ENCODE data around the gene SLC6A6. TPM values are rescaled to one million over a fixed set of nuclear protein-coding genes. Genes with fewer than 3 reads are reported as not detected.

The SLC6A6 gene
- total RNA-seq, 2 experiments from 2014 or later: 27.8 to 31.2 TPM

DNA sequence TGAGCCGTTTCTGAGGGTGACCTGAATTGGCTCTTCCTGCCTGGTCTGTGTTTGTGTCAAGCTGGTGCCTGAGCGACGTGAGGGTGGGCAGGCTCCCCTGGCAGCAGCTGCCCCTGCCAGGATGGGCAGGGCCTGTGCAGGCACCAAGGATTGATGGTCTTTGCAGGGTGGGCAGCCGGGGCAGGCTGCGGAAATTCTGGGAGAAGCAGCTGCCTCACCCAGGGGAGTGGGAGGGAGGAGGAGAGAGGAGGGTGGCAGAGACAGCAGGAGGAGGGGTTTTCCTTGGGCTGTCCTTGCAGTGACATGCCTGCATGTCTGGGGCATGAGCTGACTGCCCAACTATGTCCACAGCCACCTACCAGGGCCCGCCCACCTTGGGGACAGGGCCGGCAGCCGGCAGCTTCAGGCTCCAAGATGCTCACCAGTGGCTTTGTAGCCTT, 27.9 kb upstream of the SLC6A6 start:
- H3K9me3 ChIP-seq (ENCODE audit: control insufficient read depth in 1 of 2, insufficient read depth in 1 of 2, low read length in 2 of 2): no peaks in the 10 kb centered on the region
- H3K27me3 Mint-ChIP-seq: no peaks in the 10 kb centered on the region
- H3K27ac Mint-ChIP-seq: no peak overlapping the region
- H3K36me3 ChIP-seq (ENCODE audit: insufficient read depth, low read length): no peaks in the 10 kb centered on the region
- no peak overlapping the region for H3K4me3 Mint-ChIP-seq
- no peaks in the 10 kb centered on the region for H3K27me3 ChIP-seq (ENCODE audit: control insufficient read depth in 1 of 2, insufficient read depth in 2 of 2, low read length in 2 of 2)
- CTCF ChIA-PET: no interaction called here
- peaks cover 38% of the 10 kb centered on the region for H3K4me1 ChIP-seq (ENCODE audit: insufficient read depth, low read length)
- intact Hi-C loops (cut with DNase I, micrococcal nuclease): loop anchor here in 1 of 2 experiments (5.0 kb wide), 1 partner anchor 577 kb away; no protein-coding TSS in a partner anchor
- POLR2A ChIA-PET: no interaction called here
- no peak for DNase-seq
- H3K36me3 Mint-ChIP-seq (ENCODE audit: low read depth): no peaks in the 10 kb centered on the region
- TF ChIP-seq, protein P1, sequence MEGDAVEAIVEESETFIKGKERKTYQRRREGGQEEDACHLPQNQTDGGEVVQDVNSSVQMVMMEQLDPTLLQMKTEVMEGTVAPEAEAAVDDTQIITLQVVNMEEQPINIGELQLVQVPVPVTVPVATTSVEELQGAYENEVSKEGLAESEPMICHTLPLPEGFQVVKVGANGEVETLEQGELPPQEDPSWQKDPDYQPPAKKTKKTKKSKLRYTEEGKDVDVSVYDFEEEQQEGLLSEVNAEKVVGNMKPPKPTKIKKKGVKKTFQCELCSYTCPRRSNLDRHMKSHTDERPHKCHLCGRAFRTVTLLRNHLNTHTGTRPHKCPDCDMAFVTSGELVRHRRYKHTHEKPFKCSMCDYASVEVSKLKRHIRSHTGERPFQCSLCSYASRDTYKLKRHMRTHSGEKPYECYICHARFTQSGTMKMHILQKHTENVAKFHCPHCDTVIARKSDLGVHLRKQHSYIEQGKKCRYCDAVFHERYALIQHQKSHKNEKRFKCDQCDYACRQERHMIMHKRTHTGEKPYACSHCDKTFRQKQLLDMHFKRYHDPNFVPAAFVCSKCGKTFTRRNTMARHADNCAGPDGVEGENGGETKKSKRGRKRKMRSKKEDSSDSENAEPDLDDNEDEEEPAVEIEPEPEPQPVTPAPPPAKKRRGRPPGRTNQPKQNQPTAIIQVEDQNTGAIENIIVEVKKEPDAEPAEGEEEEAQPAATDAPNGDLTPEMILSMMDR (IDR thresholded peaks at IDR 0.05): no peak
- no peak overlapping the region for H3K27ac ChIP-seq (ENCODE audit: low read depth in 1 of 2, low read length in 2 of 2)
- H3K4me3 ChIP-seq (ENCODE audit: low read length): no peak overlapping the region
- H3K4me1 Mint-ChIP-seq (ENCODE audit: low read depth): peaks cover 21% of the 10 kb centered on the region
- ATAC-seq (ENCODE audit: poor library complexity): no peak
- H3K9me3 Mint-ChIP-seq: no peaks in the 10 kb centered on the region

DNA sequence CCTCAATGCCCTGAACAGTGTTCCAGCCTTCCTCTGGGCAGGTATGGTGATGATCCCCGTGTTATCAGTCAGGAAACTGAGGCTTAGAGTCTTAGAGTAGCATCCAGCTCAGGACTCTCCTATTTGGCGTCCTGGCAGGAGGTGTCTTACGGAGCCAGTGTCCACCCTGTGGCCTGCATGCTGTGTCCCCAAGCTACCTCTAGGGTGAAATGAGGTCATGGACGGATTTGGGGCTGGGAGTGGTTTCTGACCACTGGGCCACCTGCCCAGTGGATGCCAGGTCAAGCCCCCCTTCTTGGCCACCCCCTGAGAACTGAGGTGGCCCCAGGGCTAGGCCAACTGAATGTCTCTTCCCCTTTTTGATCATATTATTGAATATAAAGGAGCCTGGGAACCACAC, 27.2 kb upstream of the SLC6A6 start:
- H3K27me3 ChIP-seq (ENCODE audit: control insufficient read depth in 1 of 2, insufficient read depth in 2 of 2, low read length in 2 of 2): no peaks in the 10 kb centered on the region
- H3K27ac ChIP-seq (ENCODE audit: low read depth in 1 of 2, low read length in 2 of 2): no peak overlapping the region
- ChIA-PET POLR2A (no interaction called here), CTCF (no interaction called here)
- no peak overlapping the region for H3K4me3 ChIP-seq (ENCODE audit: low read length)
- H3K4me3 Mint-ChIP-seq: no peak overlapping the region
- DNase-seq: no peak
- TF ChIP-seq, protein P1 (IDR thresholded peaks at IDR 0.05): no peak
- H3K36me3 Mint-ChIP-seq (ENCODE audit: low read depth): no peaks in the 10 kb centered on the region
- no peak overlapping the region for H3K27ac Mint-ChIP-seq
- H3K36me3 ChIP-seq (ENCODE audit: insufficient read depth, low read length): no peaks in the 10 kb centered on the region
- H3K4me1 Mint-ChIP-seq (ENCODE audit: low read depth): peaks cover 21% of the 10 kb centered on the region
- no peaks in the 10 kb centered on the region for H3K27me3 Mint-ChIP-seq
- H3K9me3 Mint-ChIP-seq: no peaks in the 10 kb centered on the region
- intact Hi-C loops (cut with DNase I, micrococcal nuclease): no loop called here
- peaks cover 0 to 6% of the 10 kb centered on the region in 2 experiments for H3K9me3 ChIP-seq (ENCODE audit: control insufficient read depth in 1 of 2, insufficient read depth in 1 of 2, low read length in 2 of 2)
- ATAC-seq (ENCODE audit: poor library complexity): no peak
- peaks cover 34% of the 10 kb centered on the region for H3K4me1 ChIP-seq (ENCODE audit: insufficient read depth, low read length)

DNA sequence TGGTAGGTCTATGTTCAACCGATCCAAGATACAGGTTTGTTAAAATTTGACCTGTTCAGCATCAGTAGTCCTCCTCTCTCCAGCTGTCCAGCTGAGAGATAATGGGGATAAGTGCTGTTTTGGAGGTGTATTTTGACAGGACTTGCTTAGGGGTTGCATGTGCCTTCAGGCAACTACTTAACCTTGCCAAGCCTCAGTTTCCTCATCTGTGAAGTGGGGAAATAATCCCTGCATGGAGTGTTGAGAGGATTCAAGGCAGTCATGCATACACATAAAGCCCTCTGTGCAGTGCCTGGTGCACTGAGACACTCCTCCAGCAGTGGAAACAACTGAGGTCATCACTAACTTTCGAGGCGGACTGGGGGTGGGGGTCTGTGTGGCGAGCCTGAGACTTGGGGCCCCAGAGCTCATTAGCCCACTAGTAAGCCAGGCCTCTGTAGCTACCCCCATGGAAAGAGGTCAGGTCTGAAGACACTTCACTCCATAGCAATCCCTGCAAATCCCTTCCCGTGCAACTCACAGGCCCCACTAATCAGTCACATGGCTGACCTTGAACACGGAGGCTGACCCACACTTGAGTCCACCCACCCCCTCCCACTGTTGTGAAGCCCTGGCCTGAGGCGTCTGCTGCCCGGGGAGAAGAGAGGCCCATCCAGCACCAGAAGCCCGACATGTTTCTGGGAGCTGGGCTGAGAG, 25.9 kb upstream of the SLC6A6 start:
- peaks cover 0 to 9% of the 10 kb centered on the region in 2 experiments for H3K9me3 ChIP-seq (ENCODE audit: control insufficient read depth in 1 of 2, insufficient read depth in 1 of 2, low read length in 2 of 2)
- Mint-ChIP-seq H3K36me3 (ENCODE audit: low read depth) (no peaks in the 10 kb centered on the region), H3K9me3 (no peaks in the 10 kb centered on the region), H3K4me1 (ENCODE audit: low read depth) (peaks cover 21% of the 10 kb centered on the region), H3K27me3 (no peaks in the 10 kb centered on the region), H3K4me3 (no peak overlapping the region), H3K27ac (no peak overlapping the region)
- H3K27me3 ChIP-seq (ENCODE audit: control insufficient read depth in 1 of 2, insufficient read depth in 2 of 2, low read length in 2 of 2): no peaks in the 10 kb centered on the region
- intact Hi-C loops (cut with DNase I, micrococcal nuclease): no loop called here
- ChIA-PET POLR2A (interaction anchor here (1.6 kb wide), 1 partner anchor 275 kb away, joined by 4 read pairs; the partner anchor contains the start of gene CCDC174), CTCF (no interaction called here)
- no peak overlapping the region for H3K27ac ChIP-seq (ENCODE audit: low read depth in 1 of 2, low read length in 2 of 2)
- TF ChIP-seq, protein P1 (IDR thresholded peaks at IDR 0.05): no peak
- peaks cover 29% of the 10 kb centered on the region for H3K4me1 ChIP-seq (ENCODE audit: insufficient read depth, low read length)
- H3K36me3 ChIP-seq (ENCODE audit: insufficient read depth, low read length): no peaks in the 10 kb centered on the region
- ATAC-seq (ENCODE audit: poor library complexity): no peak
- no peak overlapping the region for H3K4me3 ChIP-seq (ENCODE audit: low read length)
- no peak for DNase-seq

All from CD4-positive, alpha-beta T cell (primary cell).